CD4-positive, CD25-positive, alpha-beta regulatory T cell (primary cell): Measurements from ENCODE around the gene SAA2. TPM values are rescaled to one million over a fixed set of nuclear protein-coding genes. Genes with fewer than 3 reads are reported as not detected.
A peak's percentile ranks its signal among the peaks of the same experiment; 100 is the strongest.
"Not testable (repeated sequence)": the region's sequence is repeated elsewhere in the genome, so short reads cannot be mapped to it uniquely, and the experiment has no call there.

ENCODE experiments used
- ATAC-seq, 2 donors: fragments of 150-1000 bp; cut with Tn5 transposase; one replicate each; pipeline ENCODE4 v1.10.0; 2021; ENCODE audit warnings: low read depth in 2 of 2, moderate number of reproducible peaks in 2 of 2, moderate library complexity in 1 of 2
- DNase-seq, 3 donors: peaks; one replicate each; pipeline versions ENCODE4 v3.0.0 to v3.0.0-alpha.2; 2012 to 2022; ENCODE audit warnings: mixed read lengths in 1 of 3
- H3K27ac ChIP-seq: one replicate; pipeline ENCODE4 v1.7.0; 2013; ENCODE audit warnings: mild to moderate bottlenecking, low read length; ENCODE audit not compliant: insufficient read depth, poor library complexity, severe bottlenecking
- H3K27me3 ChIP-seq: one replicate; pipeline ENCODE4 v1.7.0; 2013; ENCODE audit warnings: low read length; ENCODE audit not compliant: control insufficient read depth, insufficient read depth
- H3K36me3 ChIP-seq: one replicate; pipeline ENCODE4 v1.7.0; 2013; ENCODE audit warnings: mild to moderate bottlenecking, low read length, moderate library complexity; ENCODE audit not compliant: control insufficient read depth, insufficient read depth
- H3K4me1 ChIP-seq: 2 replicates; pipeline ENCODE4 v1.7.0; 2013; ENCODE audit warnings: mild to moderate bottlenecking, low read length; ENCODE audit not compliant: insufficient read depth, control insufficient read depth, poor library complexity, severe bottlenecking
- H3K4me3 ChIP-seq: one replicate; pipeline ENCODE4 v1.7.0; 2013; ENCODE audit warnings: low read depth, mild to moderate bottlenecking, low read length, moderate library complexity
- H3K9me3 ChIP-seq, 2 experiments: 1 replicate in 1 of 2; 2 replicates in 1 of 2; pipeline ENCODE4 v1.7.0; 2013; ENCODE audit warnings: low read length in 2 of 2, mild to moderate bottlenecking in 1 of 2, moderate library complexity in 1 of 2; ENCODE audit not compliant: control insufficient read depth in 2 of 2
- H3K27ac Mint-ChIP-seq, 3 donors: one replicate each; pipeline ENCODE4 v1.8.0; 2020 to 2022; ENCODE audit warnings: mild to moderate bottlenecking in 3 of 3, mixed read lengths in 3 of 3, moderate library complexity in 2 of 3
- H3K27me3 Mint-ChIP-seq: one replicate; pipeline ENCODE4 v1.8.0; 2022; ENCODE audit warnings: mild to moderate bottlenecking, mixed read lengths
- H3K36me3 Mint-ChIP-seq: one replicate; pipeline ENCODE4 v1.8.0; 2020; ENCODE audit warnings: mixed read lengths
- H3K4me1 Mint-ChIP-seq, 4 donors: one replicate each; pipeline ENCODE4 v1.8.0; 2020 to 2022; ENCODE audit warnings: mixed read lengths in 4 of 4, mild to moderate bottlenecking in 1 of 4
- H3K4me3 Mint-ChIP-seq, 4 donors: one replicate each; pipeline ENCODE4 v1.8.0; 2020 to 2022; ENCODE audit warnings: mild to moderate bottlenecking in 4 of 4, mixed read lengths in 4 of 4, moderate library complexity in 3 of 4
- H3K9me3 Mint-ChIP-seq, 7 donors: one replicate each; pipeline ENCODE4 v1.8.0; 2020 to 2022; ENCODE audit warnings: mixed read lengths in 7 of 7, mild to moderate bottlenecking in 3 of 7, moderate library complexity in 2 of 7
- polyA plus RNA-seq, 4 donors: library from polyadenylated mRNA; unstranded; fragments of 300-500 nt; fragmentation: Illumina TruSeq; gene quantifications; one replicate each; pipeline ENCODE4 v1.2.3, GENCODE V29; 2021
- total RNA-seq: library from RNA; stranded (reverse); gene quantifications from one replicate; pipeline ENCODE4 v1.2.3, GENCODE V29; 2022

Gene SAA2
- total and polyA plus RNA-seq, 5 donors from 2014 or later: 0.20 to 0.62 TPM; not detected in 3

DNA sequence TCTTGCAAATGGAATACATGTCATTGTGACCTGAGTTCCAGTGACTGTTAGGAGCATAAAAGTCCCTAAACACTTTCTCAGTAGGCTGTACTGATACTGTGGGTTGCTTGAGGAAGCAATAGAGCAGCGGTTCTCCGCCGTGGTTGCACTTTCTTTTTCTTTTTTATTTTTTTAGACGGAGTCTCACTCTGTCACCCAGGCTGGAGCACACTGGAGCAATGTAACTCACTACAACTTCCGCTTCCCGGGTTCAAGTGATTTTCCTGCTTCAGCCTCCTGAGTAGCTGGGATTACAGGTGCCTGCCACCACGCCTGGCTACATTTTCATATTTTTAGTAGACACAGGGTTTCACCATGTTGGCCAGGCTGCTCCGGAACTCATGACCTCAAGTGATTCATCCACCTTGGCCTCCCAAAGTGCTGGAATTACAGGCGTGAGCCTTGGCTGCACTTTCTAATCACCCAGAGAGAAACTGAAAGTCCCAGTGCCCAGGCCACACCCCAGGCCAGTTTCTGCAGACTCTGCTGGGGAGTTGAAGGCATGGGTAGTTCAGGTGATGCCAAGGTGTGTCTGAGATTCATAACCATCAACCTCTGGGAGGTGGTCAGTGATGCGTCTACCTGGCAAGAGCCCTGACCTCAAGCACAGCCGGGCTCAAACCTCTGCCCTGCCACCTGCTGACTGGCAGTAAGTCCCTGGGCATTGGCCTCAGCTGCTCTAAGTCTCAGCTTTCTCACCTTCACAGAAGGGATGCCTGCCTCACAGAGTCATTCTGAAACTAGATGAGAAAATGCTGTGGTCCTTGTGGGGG lies 1.9 kb downstream of the SAA2 start:
- DNase-seq: peak in 2 of 3 donors; percentile 33 to 70
- H3K4me1 ChIP-seq, H3K9me3 Mint-ChIP-seq, H3K9me3 ChIP-seq, H3K27me3 ChIP-seq, H3K36me3 ChIP-seq, H3K36me3 Mint-ChIP-seq: not testable (repeated sequence)
- H3K4me3 Mint-ChIP-seq: peak overlapping the region; percentile 42 to 92 (median 80)
- Histone ChIP-seq H3K4me3 (peak overlapping the region; percentile 81), H3K27ac (peak overlapping the region; percentile 41)
- peak; percentile 60 to 63 for ATAC-seq
- peak overlapping the region; percentile 85 to 90 (median 89) for H3K27ac Mint-ChIP-seq
- peaks cover 11 to 21% (median 15%) of the 10 kb centered on the region in 4 donors for H3K4me1 Mint-ChIP-seq
- H3K27me3 Mint-ChIP-seq: peaks cover 11% of the 10 kb centered on the region

GRCh38 chr11:18245396-18245795 lies 3.1 kb downstream of the SAA2 start:
- Histone ChIP-seq H3K27ac (no peak overlapping the region), H3K4me1 (peaks cover 8% of the 10 kb centered on the region), H3K4me3 (no peak overlapping the region), H3K36me3 (no peaks in the 10 kb centered on the region), H3K9me3 (no peaks in the 10 kb centered on the region), H3K27me3 (peaks cover 9% of the 10 kb centered on the region)
- no peak overlapping the region for H3K27ac Mint-ChIP-seq
- H3K4me1 Mint-ChIP-seq: peaks cover 11 to 21% (median 15%) of the 10 kb centered on the region in 4 donors
- H3K9me3 Mint-ChIP-seq: peaks cover 0 to 7% (median 2%) of the 10 kb centered on the region in 7 donors
- peaks cover 23% of the 10 kb centered on the region for H3K27me3 Mint-ChIP-seq
- H3K36me3 Mint-ChIP-seq: no peaks in the 10 kb centered on the region
- no peak for ATAC-seq
- peak overlapping the region in 2 of 4 donors; percentile 21 to 35 for H3K4me3 Mint-ChIP-seq
- no peak for DNase-seq

DNA sequence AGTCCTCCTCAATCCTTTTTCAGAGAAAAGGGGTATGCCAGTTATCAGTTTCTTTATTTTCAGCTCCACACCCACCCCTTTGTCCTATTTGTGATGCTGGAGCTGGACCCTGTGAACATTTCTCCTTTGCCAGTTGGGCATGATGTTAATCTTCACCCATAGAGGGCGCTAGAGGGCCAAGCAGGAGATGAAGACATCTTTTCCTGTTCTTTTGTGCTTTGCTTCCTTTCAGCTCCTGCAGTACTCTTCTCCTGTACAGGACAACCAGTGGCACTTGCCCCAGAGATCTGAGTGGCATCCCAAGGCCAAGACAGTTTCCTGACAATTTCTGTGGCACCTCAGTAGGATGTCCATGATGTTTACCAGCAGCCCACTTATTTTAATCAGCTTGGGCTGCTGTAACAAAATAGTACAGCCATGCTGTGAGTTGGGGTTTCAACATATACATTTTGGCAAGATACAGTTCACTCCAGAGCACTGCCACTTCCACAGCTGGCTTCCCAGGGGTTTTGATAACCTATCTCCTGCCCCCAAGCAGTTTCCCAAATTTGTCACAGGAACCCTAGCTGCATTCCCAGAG lies 4.6 kb downstream of the SAA2 start:
- peaks cover 4% of the 10 kb centered on the region for H3K36me3 Mint-ChIP-seq
- Histone ChIP-seq H3K27me3 (peaks cover 23% of the 10 kb centered on the region), H3K36me3 (no peaks in the 10 kb centered on the region), H3K4me3 (no peak overlapping the region), H3K9me3 (no peaks in the 10 kb centered on the region), H3K27ac (no peak overlapping the region), H3K4me1 (peaks cover 8% of the 10 kb centered on the region)
- H3K9me3 Mint-ChIP-seq: peaks cover 0 to 7% (median 2%) of the 10 kb centered on the region in 7 donors
- H3K4me3 Mint-ChIP-seq: peak overlapping the region in 2 of 4 donors; percentile 62 to 75
- H3K27me3 Mint-ChIP-seq: peaks cover 38% of the 10 kb centered on the region
- peaks cover 11 to 21% (median 15%) of the 10 kb centered on the region in 4 donors for H3K4me1 Mint-ChIP-seq
- DNase-seq (peak; percentile 47 to 85 (median 75)), ATAC-seq (peak; percentile 40 to 44)
- peak overlapping the region in 2 of 3 donors; percentile 20 to 60 for H3K27ac Mint-ChIP-seq

GRCh38 chr11:18239655-18240054 lies 8.8 kb downstream of the SAA2 start:
- Mint-ChIP-seq H3K4me3 (no peak overlapping the region), H3K27me3 (peaks cover 78% of the 10 kb centered on the region), H3K36me3 (peaks cover 4% of the 10 kb centered on the region), H3K4me1 (peaks cover 3 to 10% (median 6%) of the 10 kb centered on the region in 4 donors), H3K27ac (no peak overlapping the region), H3K9me3 (peaks cover 0 to 7% (median 2%) of the 10 kb centered on the region in 7 donors)
- peaks cover 27% of the 10 kb centered on the region for H3K27me3 ChIP-seq
- DNase-seq: no peak
- no peaks in the 10 kb centered on the region for H3K36me3 ChIP-seq
- no peak overlapping the region for H3K4me3 ChIP-seq
- ATAC-seq: no peak
- no peaks in the 10 kb centered on the region for H3K9me3 ChIP-seq
- peaks cover 4% of the 10 kb centered on the region for H3K4me1 ChIP-seq
- no peak overlapping the region for H3K27ac ChIP-seq

DNA sequence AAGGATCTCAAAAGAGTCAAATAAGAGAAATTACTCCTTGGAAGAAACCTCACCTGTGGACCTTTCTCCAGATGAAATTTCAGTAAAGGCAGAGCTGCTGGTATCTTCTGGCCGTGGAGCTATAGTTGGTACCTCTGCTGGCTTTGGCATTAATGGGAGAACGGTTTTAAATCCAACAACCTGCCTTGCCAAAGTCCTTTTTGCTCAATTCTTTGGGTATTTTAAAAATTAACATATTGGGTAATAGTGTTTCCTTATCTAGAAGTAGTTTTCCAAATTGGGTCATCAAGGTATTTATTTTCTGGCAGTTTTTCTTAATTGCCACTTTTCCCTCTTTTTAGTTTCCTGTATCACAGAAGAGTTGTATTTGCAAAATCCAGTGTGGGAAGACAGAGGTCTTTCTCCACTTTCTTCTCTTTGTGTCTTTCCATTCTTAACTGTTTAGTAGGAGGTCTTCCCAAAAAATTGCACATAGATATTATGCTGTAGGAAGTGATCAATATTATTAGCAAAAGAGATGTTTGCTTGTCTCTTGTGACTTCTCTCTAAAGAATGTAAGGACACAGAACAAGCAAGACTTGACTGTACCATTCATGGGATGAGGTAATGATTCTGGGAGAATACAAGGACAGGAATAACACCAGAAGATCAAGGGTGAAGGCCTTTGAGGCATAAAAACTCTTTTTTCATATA lies 11.7 kb downstream of the SAA2 start, which contains the start of gene SAA4:
TSS of gene SAA4 (minus strand) at position 139 of the 693 bp plus-strand sequence. CDS start 876 bp downstream, outside the sequence.
- DNase-seq (no peak), ATAC-seq (no peak)
- no peak within 1 kb of the TSS for H3K4me3 Mint-ChIP-seq
- H3K27me3 Mint-ChIP-seq: peaks cover 72% of the 10 kb centered on the region
- H3K36me3 ChIP-seq: no peaks in the 10 kb centered on the region
- H3K36me3 Mint-ChIP-seq: peaks cover 4% of the 10 kb centered on the region
- peaks cover 0 to 3% of the 10 kb centered on the region in 2 experiments for H3K9me3 ChIP-seq
- peaks cover 0 to 4% (median 0%) of the 10 kb centered on the region in 7 donors for H3K9me3 Mint-ChIP-seq
- H3K27ac Mint-ChIP-seq: no peak within 1 kb of the TSS
- no peak within 1 kb of the TSS for H3K27ac ChIP-seq
- H3K4me3 ChIP-seq: no peak within 1 kb of the TSS
- no peaks in the 10 kb centered on the region for H3K4me1 ChIP-seq
- peaks cover 27% of the 10 kb centered on the region for H3K27me3 ChIP-seq
- H3K4me1 Mint-ChIP-seq: no peaks in the 10 kb centered on the region

DNA sequence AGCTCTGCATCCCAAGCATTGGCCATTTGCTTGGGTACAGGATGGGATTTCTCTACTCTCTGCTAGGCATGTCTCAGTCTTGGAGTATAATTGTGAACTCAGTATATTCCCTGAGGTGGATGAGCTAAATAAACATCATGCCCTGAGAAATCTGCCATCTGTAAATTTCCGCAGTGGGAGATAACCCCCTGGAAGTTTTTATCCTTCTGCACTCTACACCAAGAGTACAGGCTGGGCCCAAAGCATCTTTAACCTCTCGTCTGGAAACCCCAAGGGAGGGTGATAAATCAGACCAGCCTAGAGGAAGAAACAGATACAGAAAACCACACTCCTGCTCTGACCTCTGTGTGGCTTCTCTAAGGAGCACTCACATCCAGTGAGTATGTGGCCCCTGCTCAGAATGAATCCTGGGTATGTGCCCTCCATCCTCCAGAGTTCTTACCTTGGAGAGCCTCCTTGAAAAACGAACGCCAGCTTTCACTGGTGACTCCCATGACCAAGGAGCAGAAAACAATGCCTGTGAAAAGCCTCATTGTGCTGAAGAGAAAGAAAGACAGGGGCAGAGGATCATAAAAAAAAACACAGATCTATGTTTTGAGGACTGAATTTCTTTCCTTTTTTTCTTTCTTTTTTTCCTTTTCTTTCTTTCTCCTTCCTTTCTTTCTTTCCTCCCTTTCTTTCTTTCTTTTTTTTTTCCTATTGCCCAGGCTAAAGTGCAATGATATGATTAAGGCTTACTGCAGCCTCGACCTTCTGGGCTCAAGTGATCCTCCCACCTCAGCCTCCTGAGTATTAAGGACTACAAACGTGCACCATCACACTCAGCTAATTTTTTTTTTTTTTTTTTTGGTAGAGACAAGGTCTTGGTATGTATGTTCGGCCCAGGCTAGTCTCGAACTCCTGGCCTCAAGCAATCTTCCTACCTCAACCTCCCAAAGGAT lies 12.8 kb downstream of the SAA2 start:
- H3K9me3 Mint-ChIP-seq: peaks cover 0 to 4% (median 0%) of the 10 kb centered on the region in 7 donors
- peaks cover 62% of the 10 kb centered on the region for H3K27me3 Mint-ChIP-seq
- Histone ChIP-seq H3K36me3 (no peaks in the 10 kb centered on the region), H3K27ac (no peak overlapping the region), H3K27me3 (peaks cover 18% of the 10 kb centered on the region), H3K4me1 (no peaks in the 10 kb centered on the region), H3K9me3 (peaks cover 0 to 3% of the 10 kb centered on the region in 2 experiments), H3K4me3 (no peak overlapping the region)
- ATAC-seq (no peak), DNase-seq (no peak)
- H3K36me3 Mint-ChIP-seq: peaks cover 4% of the 10 kb centered on the region
- H3K4me1 Mint-ChIP-seq: no peaks in the 10 kb centered on the region
- H3K27ac Mint-ChIP-seq: no peak overlapping the region
- H3K4me3 Mint-ChIP-seq: no peak overlapping the region

DNA sequence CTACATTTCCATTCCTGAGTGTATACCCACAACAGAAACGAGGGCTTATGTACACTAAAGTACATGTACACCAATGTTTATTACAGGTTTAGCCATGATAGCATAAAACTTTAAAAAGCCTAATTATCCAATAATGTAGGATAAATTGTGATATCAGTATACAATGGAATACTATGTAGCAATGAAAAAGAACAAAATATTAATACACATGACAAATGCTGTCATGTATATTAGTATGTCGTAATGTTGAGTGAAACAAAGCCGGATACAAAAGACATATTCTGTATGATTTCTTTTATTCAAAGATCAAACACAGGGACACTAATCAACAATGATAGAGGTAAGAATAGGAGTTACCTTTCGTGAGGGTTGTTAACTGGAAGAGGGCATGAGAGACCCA lies 14.6 kb downstream of the SAA2 start:
- DNase-seq: no peak
- Histone ChIP-seq H3K4me1 (no peaks in the 10 kb centered on the region), H3K36me3 (no peaks in the 10 kb centered on the region), H3K27ac (no peak overlapping the region), H3K27me3 (peaks cover 5% of the 10 kb centered on the region), H3K9me3 (peaks cover 0 to 3% of the 10 kb centered on the region in 2 experiments), H3K4me3 (no peak overlapping the region)
- H3K4me3 Mint-ChIP-seq: no peak overlapping the region
- H3K9me3 Mint-ChIP-seq: peaks cover 0 to 2% (median 0%) of the 10 kb centered on the region in 7 donors
- no peak for ATAC-seq
- no peaks in the 10 kb centered on the region for H3K36me3 Mint-ChIP-seq
- H3K27ac Mint-ChIP-seq: no peak overlapping the region
- H3K27me3 Mint-ChIP-seq: peaks cover 45% of the 10 kb centered on the region
- no peaks in the 10 kb centered on the region for H3K4me1 Mint-ChIP-seq
